HepG2 (cell line): Measurements from ENCODE around the gene KANK3. TPM values are rescaled to one million over a fixed set of nuclear protein-coding genes. Genes with fewer than 3 reads are reported as not detected.

ENCODE experiments used
- BORCS8-MEF2B ChIP-seq: sonication (generic); formaldehyde crosslinking; IDR thresholded peaks from 2 replicates; pipeline ENCODE4 v1.8.0; 2022; ENCODE audit warnings: mild to moderate bottlenecking, missing genetic modification reagents
- GLI4 ChIP-seq: sonication (generic); formaldehyde crosslinking; IDR thresholded peaks from 2 replicates; pipeline ENCODE4 v1.5.1; 2020; ENCODE audit warnings: missing genetic modification reagents, mild to moderate bottlenecking, moderate library complexity, borderline replicate concordance
- GTF3A ChIP-seq: sonication (generic); formaldehyde crosslinking; conservative IDR thresholded peaks from 2 replicates; pipeline ENCODE4 v1.4.0; 2020; ENCODE audit warnings: mild to moderate bottlenecking, missing genetic modification reagents
- HDAC1 ChIP-seq: sonication (generic); formaldehyde crosslinking; IDR thresholded peaks from 2 replicates; pipeline ENCODE4 v1.5.1; 2020; ENCODE audit warnings: mild to moderate bottlenecking, missing genetic modification reagents
- KDM3A ChIP-seq: IDR thresholded peaks from 2 replicates; pipeline ENCODE4 v1.6.1; 2018; ENCODE audit warnings: low read depth, missing compliant biosample characterization
- MXI1 ChIP-seq: IDR thresholded peaks from 3 replicates; pipeline ENCODE4 v1.6.1; 2012; ENCODE audit warnings: low read depth, low read length, inconsistent platforms, borderline replicate concordance
- PTBP1 ChIP-seq: fragments of 200-400 bp; formaldehyde crosslinking; IDR thresholded peaks from 2 replicates; pipeline ENCODE4 v1.6.1; 2018; ENCODE audit warnings: low read length, low read depth; ENCODE audit not compliant: poor library complexity, severe bottlenecking
- SMYD3 ChIP-seq: sonication (generic); formaldehyde crosslinking; IDR thresholded peaks from 2 replicates; pipeline ENCODE4 v1.8.1; 2023; ENCODE audit warnings: mild to moderate bottlenecking, missing genetic modification reagents
- SYNCRIP ChIP-seq: fragments of 200-400 bp; formaldehyde crosslinking; IDR thresholded peaks from 2 replicates; pipeline ENCODE4 v1.6.1; 2018; ENCODE audit warnings: mild to moderate bottlenecking, low read depth, low read length; ENCODE audit not compliant: insufficient read depth
- TBL1XR1 ChIP-seq: fragments of 150-350 bp; IDR thresholded peaks from 2 replicates; pipeline ENCODE4 v1.6.1; 2014; ENCODE audit warnings: borderline replicate concordance, low read length; ENCODE audit not compliant: partially characterized antibody
- TRIM24 ChIP-seq: sonication (generic); formaldehyde crosslinking; IDR thresholded peaks from 2 replicates; pipeline ENCODE4 v1.8.0; 2022; ENCODE audit warnings: mild to moderate bottlenecking, missing genetic modification reagents
- ZFP36L2 ChIP-seq: sonication (generic); formaldehyde crosslinking; IDR thresholded peaks from 2 replicates; pipeline ENCODE4 v1.4.0; 2020; ENCODE audit warnings: missing genetic modification reagents
- ZNF224 ChIP-seq: sonication (generic); formaldehyde crosslinking; IDR thresholded peaks from 2 replicates; pipeline ENCODE4 v1.5.0; 2020; ENCODE audit warnings: mild to moderate bottlenecking, missing genetic modification reagents
- ZNF317 ChIP-seq: sonication (generic); formaldehyde crosslinking; IDR thresholded peaks from 2 replicates; pipeline ENCODE4 v1.5.0; 2020; ENCODE audit warnings: mild to moderate bottlenecking, missing genetic modification reagents
- ZNF333 ChIP-seq: sonication (generic); formaldehyde crosslinking; IDR thresholded peaks from 2 replicates; pipeline ENCODE4 v1.4.0; 2020; ENCODE audit warnings: mild to moderate bottlenecking, missing genetic modification reagents, borderline replicate concordance
- ZNF44 ChIP-seq: sonication (generic); formaldehyde crosslinking; IDR thresholded peaks from 2 replicates; pipeline ENCODE4 v1.5.1; 2020; ENCODE audit warnings: mild to moderate bottlenecking, missing genetic modification reagents
- ZNF703 ChIP-seq: sonication (generic); formaldehyde crosslinking; IDR thresholded peaks from 2 replicates; pipeline ENCODE4 v1.5.1; 2020; ENCODE audit warnings: missing genetic modification reagents, mild to moderate bottlenecking, moderate library complexity, borderline replicate concordance
- ZNF781 ChIP-seq: sonication (generic); formaldehyde crosslinking; IDR thresholded peaks from 2 replicates; pipeline ENCODE4 v1.5.1; 2020; ENCODE audit warnings: borderline replicate concordance, mild to moderate bottlenecking, missing genetic modification reagents; ENCODE audit errors: not compliant biosample characterization
- polyA plus RNA-seq, 8 experiments: library from polyadenylated mRNA; depleted of rRNA in 3 of 8; stranded (reverse) in 7 of 8; unstranded in 1 of 8; fragments of >200 nt; fragmentation: Illumina TruSeq in 4 of 8; extraction: Trizol in 4 of 8; gene quantifications; 2 replicates each; pipeline versions ENCODE4 v1.2.1 to v1.2.3, GENCODE V29; 2011 to 2016; ENCODE audit warnings: low read depth in 4 of 8, missing spikeins in 1 of 8, mixed read lengths in 1 of 8; ENCODE audit not compliant: insufficient read depth in 1 of 8
- total RNA-seq, 5 experiments: library from RNA; depleted of rRNA; stranded (reverse); fragments of >200 nt; fragmentation: Illumina TruSeq; extraction: Trizol; gene quantifications; 2 replicates each; pipeline ENCODE4 v1.2.3, GENCODE V29; 2016; ENCODE audit warnings: low read depth in 1 of 5
- TF ChIP-seq, protein P1 (sequence below): IDR thresholded peaks from 2 replicates; pipeline ENCODE4 v1.6.1; 2016; ENCODE audit warnings: missing compliant biosample characterization, missing genetic modification reagents, borderline replicate concordance
- TF ChIP-seq, protein P2 (sequence below): fragments of 450-650 bp; IDR thresholded peaks from 2 replicates; pipeline ENCODE4 v1.6.1; 2017
- TF ChIP-seq, protein P3 (sequence below): sonication (generic); formaldehyde crosslinking; IDR thresholded peaks from 2 replicates; pipeline ENCODE4 v1.8.0; 2022; ENCODE audit warnings: missing genetic modification reagents, mild to moderate bottlenecking, moderate library complexity, borderline replicate concordance
- TF ChIP-seq, protein P4 (sequence below): IDR thresholded peaks from 2 replicates; pipeline ENCODE4 v1.6.1; 2016; ENCODE audit warnings: control low read depth

The KANK3 gene
- total and polyA plus RNA-seq, 2 of the 13 experiments (the other 11 are each of a cell fraction or from before 2014, with no cell fraction given) = 0.15 to 0.20 TPM

DNA sequence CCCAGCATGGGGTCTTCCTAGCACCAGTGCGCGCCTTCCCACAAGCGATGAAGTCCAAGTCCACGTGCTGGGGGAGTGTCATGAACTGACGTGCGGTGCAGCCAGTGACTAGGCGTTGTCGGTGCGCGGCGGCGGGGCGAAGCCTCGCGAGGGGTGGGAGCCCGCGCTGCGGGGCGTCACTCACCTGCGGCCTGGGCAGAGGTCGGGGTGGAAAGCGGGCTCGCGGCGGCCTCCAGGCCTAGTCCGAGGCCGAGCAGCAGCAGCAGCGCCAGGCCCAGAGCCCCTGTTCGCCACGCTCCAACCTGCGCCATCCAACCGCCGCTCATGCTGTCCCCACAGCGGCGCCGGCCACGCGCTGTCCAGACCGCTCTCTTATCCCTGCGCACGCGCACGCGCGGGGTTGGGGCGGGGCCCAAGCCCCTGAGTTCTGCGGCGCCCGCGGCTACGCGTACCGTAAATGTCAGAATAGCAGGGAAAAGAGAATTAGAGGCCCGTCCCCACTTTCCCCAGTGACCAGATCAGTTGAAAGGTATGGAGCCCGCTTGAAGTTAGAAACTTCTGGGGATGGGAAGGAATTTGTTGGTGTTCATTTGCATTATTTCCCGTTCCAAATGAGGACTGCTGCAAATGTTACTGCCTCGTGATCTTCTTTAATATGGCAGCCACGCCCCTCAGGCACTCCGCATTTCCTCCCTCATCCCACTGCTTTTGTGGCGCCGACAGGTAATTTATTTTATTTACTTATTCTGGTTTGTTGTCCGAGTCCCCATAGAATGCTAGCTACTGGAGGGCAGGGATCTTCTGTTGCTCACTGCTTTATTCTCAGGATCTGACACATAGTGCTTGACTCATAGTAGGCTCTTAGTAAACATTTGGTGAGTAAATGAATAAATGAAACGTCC lies 34.8 kb downstream of the KANK3 start, which contains the start of gene CD320 (continued):
- TF ChIP-seq GTF3A (CRISPR knock-in tag) (no peak; the same call in 1 of the 2 replicates), ZNF224 (CRISPR knock-in tag) (peak; percentile 90), TRIM24 (CRISPR knock-in tag) (no peak), SMYD3 (CRISPR knock-in tag) (0 out of 2 replicates have a peak, but pooled peaks have one; percentile 85), ZNF703 (CRISPR knock-in tag) (peak; percentile 81), ZNF317 (peak; percentile 8), ZFP36L2 (CRISPR knock-in tag) (no peak), MXI1 (peak; percentile 96; the same call in 2 of the 3 replicates), SYNCRIP (no peak), ZNF44 (CRISPR knock-in tag) (peak; percentile 72; the same call in 1 of the 2 replicates), HDAC1 (CRISPR knock-in tag) (peak; percentile 84), GLI4 (CRISPR knock-in tag) (peak; percentile 85; the same call in 1 of the 2 replicates), ZNF333 (CRISPR knock-in tag) (0 out of 2 replicates have a peak, but pooled peaks have one; percentile 48), TBL1XR1 (peak; percentile 33), ZNF781 (CRISPR knock-in tag) (peak; percentile 89), BORCS8-MEF2B (CRISPR knock-in tag) (peak; percentile 96), PTBP1 (no peak), KDM3A (CRISPR knock-in tag) (peak; percentile 54; the same call in 1 of the 2 replicates)
- TF ChIP-seq, protein P1, sequence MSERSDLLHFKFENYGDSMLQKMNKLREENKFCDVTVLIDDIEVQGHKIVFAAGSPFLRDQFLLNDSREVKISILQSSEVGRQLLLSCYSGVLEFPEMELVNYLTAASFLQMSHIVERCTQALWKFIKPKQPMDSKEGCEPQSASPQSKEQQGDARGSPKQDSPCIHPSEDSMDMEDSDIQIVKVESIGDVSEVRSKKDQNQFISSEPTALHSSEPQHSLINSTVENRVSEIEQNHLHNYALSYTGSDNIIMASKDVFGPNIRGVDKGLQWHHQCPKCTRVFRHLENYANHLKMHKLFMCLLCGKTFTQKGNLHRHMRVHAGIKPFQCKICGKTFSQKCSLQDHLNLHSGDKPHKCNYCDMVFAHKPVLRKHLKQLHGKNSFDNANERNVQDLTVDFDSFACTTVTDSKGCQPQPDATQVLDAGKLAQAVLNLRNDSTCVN = peak; percentile 71; the same call in 1 of the 2 replicates
- TF ChIP-seq, protein P2, sequence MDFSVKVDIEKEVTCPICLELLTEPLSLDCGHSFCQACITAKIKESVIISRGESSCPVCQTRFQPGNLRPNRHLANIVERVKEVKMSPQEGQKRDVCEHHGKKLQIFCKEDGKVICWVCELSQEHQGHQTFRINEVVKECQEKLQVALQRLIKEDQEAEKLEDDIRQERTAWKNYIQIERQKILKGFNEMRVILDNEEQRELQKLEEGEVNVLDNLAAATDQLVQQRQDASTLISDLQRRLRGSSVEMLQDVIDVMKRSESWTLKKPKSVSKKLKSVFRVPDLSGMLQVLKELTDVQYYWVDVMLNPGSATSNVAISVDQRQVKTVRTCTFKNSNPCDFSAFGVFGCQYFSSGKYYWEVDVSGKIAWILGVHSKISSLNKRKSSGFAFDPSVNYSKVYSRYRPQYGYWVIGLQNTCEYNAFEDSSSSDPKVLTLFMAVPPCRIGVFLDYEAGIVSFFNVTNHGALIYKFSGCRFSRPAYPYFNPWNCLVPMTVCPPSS = no peak
- TF ChIP-seq, protein P3, sequence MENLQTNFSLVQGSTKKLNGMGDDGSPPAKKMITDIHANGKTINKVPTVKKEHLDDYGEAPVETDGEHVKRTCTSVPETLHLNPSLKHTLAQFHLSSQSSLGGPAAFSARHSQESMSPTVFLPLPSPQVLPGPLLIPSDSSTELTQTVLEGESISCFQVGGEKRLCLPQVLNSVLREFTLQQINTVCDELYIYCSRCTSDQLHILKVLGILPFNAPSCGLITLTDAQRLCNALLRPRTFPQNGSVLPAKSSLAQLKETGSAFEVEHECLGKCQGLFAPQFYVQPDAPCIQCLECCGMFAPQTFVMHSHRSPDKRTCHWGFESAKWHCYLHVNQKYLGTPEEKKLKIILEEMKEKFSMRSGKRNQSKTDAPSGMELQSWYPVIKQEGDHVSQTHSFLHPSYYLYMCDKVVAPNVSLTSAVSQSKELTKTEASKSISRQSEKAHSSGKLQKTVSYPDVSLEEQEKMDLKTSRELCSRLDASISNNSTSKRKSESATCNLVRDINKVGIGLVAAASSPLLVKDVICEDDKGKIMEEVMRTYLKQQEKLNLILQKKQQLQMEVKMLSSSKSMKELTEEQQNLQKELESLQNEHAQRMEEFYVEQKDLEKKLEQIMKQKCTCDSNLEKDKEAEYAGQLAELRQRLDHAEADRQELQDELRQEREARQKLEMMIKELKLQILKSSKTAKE (CRISPR knock-in tag) = peak; percentile 10; the same call in 1 of the 2 replicates
- TF ChIP-seq, protein P4, sequence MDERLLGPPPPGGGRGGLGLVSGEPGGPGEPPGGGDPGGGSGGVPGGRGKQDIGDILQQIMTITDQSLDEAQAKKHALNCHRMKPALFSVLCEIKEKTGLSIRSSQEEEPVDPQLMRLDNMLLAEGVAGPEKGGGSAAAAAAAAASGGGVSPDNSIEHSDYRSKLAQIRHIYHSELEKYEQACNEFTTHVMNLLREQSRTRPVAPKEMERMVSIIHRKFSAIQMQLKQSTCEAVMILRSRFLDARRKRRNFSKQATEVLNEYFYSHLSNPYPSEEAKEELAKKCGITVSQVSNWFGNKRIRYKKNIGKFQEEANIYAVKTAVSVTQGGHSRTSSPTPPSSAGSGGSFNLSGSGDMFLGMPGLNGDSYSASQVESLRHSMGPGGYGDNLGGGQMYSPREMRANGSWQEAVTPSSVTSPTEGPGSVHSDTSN (CRISPR knock-in tag) = peak; percentile 85
